ENCODE results near the gene POLR1G.

DNA sequence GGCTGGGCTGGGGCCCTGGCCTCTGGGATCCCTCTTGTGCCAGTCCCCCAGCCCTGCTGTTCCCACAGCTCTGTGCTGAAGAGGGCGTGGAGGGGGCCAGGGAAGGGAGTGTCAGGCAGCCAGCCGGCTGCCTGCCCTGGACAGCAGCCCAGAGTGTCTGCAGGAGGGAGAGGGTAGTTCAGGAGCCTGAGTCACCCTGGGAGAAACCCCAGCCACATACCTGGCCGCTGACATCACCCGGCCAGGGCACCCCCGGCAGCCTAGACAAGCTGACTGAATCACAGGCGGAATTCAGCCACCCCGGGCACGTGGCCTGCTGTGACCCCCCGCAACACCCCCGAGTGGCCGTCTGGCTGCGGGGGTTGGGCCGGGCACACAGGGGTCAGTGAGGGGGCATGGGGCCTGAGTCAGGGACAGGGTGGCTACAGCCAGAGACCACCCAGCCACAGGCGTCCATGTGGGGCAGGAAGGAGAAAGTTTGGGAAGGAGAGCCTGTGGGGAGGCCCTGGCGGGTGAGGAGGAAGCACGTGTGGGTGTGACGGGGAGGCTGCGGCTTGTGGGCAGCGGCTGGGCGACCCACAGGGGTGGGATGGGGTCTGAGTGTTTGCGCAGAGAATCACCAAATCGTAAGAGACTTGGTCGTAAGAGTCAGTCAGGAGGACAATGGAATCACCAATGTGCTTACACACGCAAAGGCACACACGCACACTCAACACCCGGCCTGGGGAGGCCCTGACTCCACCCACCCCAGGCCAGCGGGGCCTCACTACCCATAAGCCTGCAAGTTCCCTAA lies 49.5 kb downstream of the POLR1G start:
- TF ChIP-seq, protein P1, sequence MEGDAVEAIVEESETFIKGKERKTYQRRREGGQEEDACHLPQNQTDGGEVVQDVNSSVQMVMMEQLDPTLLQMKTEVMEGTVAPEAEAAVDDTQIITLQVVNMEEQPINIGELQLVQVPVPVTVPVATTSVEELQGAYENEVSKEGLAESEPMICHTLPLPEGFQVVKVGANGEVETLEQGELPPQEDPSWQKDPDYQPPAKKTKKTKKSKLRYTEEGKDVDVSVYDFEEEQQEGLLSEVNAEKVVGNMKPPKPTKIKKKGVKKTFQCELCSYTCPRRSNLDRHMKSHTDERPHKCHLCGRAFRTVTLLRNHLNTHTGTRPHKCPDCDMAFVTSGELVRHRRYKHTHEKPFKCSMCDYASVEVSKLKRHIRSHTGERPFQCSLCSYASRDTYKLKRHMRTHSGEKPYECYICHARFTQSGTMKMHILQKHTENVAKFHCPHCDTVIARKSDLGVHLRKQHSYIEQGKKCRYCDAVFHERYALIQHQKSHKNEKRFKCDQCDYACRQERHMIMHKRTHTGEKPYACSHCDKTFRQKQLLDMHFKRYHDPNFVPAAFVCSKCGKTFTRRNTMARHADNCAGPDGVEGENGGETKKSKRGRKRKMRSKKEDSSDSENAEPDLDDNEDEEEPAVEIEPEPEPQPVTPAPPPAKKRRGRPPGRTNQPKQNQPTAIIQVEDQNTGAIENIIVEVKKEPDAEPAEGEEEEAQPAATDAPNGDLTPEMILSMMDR (IDR thresholded peaks at IDR 0.05; ENCODE audit: insufficient read depth, low read length, poor library complexity, severe bottlenecking), result no peak
- TF ChIP-seq EZH2phosphoT487 (conservative IDR thresholded peaks at IDR 0.05; ENCODE audit: low read length), result no peak
